GM19240 (cell line): Measurements from ENCODE around the gene ATF5.
A peak's percentile ranks its signal among the peaks of the same experiment; 100 is the strongest.
"Not testable (repeated sequence)": the region's sequence is repeated elsewhere in the genome, so short reads cannot be mapped to it uniquely, and the experiment has no call there.

Experiments
- DNase-seq: peaks from one replicate; pipeline ENCODE4 v3.0.0; 2011; ENCODE audit warnings: low spot score; ENCODE audit not compliant: insufficient read length

The ATF5 gene

GRCh38 chr19:49923055-49924003, 5.7 kb upstream of the ATF5 start:
- no peak for DNase-seq

GRCh38 chr19:49924004-49924880, 4.8 kb upstream of the ATF5 start:
- no peak for DNase-seq

GRCh38 chr19:49924881-49925210, 4.2 kb upstream of the ATF5 start:
- not testable (repeated sequence) for DNase-seq

GRCh38 chr19:49925486-49925885, 3.5 kb upstream of the ATF5 start:
- no peak for DNase-seq

GRCh38 chr19:49926515-49926914, 2.5 kb upstream of the ATF5 start:
- DNase-seq = no peak

- DNase-seq = no peak
Measured at GRCh38 chr19:49927526-49928264, 1.3 kb upstream of the ATF5 start.

GRCh38 chr19:49929611-49930482, 842 bp downstream of the ATF5 start:
- peak; percentile 89 for DNase-seq

GRCh38 chr19:49930483-49931011, 1.5 kb downstream of the ATF5 start:
- no peak for DNase-seq

- DNase-seq = no peak
Measured at GRCh38 chr19:49931293-49932040, 2.5 kb downstream of the ATF5 start.

- no peak for DNase-seq
Measured at GRCh38 chr19:49932041-49932451, 3.0 kb downstream of the ATF5 start.

- DNase-seq = no peak
Measured at GRCh38 chr19:49932731-49933131, 3.7 kb downstream of the ATF5 start.

- DNase-seq = no peak
Measured at GRCh38 chr19:49933643-49934042, 4.6 kb downstream of the ATF5 start.

GRCh38 chr19:49936549-49936948, 7.5 kb downstream of the ATF5 start:
- DNase-seq = no peak

- peak; percentile 42 for DNase-seq
Measured at GRCh38 chr19:49937750-49938381, 8.9 kb downstream of the ATF5 start.

- DNase-seq = no peak
Measured at GRCh38 chr19:49938662-49939061, 9.7 kb downstream of the ATF5 start.

- DNase-seq = no peak
Measured at GRCh38 chr19:49939721-49940481, 10.9 kb downstream of the ATF5 start.

- no peak for DNase-seq
Measured at GRCh38 chr19:49940482-49940791, 11.4 kb downstream of the ATF5 start.

GRCh38 chr19:49944567-49944966, 15.6 kb downstream of the ATF5 start:
- DNase-seq = not testable (repeated sequence)

GRCh38 chr19:49946415-49946814, 17.4 kb downstream of the ATF5 start:
- no peak for DNase-seq
